Esophagus muscularis mucosa (tissue), 3 donors: Measurements from ENCODE around the gene PAPLN.
A peak's percentile ranks its signal among the peaks of the same experiment; 100 is the strongest.

Experiments used
- CTCF ChIP-seq, 3 experiments: fragments of 200-600 bp in 2 of 3; fragments of 450-650 bp in 1 of 3; sonication (generic) in 2 of 3; IDR thresholded peaks; one replicate each; pipeline ENCODE4 v1.5.1; 2017 to 2019; ENCODE audit warnings: antibody characterized with exemption in 3 of 3, mild to moderate bottlenecking in 2 of 3, moderate library complexity in 1 of 3
- POLR2AphosphoS5 ChIP-seq, 2 donors: sonication (generic); formaldehyde crosslinking; IDR thresholded peaks; one replicate each; pipeline ENCODE4 v1.6.1; 2017; ENCODE audit warnings: antibody characterized with exemption in 2 of 2

- TF ChIP-seq CTCF (IDR thresholded peaks at IDR 0.05) (no peak), POLR2AphosphoS5 (IDR thresholded peaks at IDR 0.05) (peak in 1 of 2 donors; percentile 10)
These were observed 39.5 kb downstream of the PAPLN start for GRCh38 chr14:73276836-73277235.
